Upper lobe of right lung (tissue), 1 donor: Measurements from ENCODE around the gene SOX18. TPM values are rescaled to one million over a fixed set of nuclear protein-coding genes. Genes with fewer than 3 reads are reported as not detected.

ENCODE experiments used
- ATAC-seq: fragments of 200-7000 bp; cut with Tn5 transposase; one replicate; pipeline ENCODE4 v1.9.1; 2020; ENCODE audit warnings: mild to moderate bottlenecking, moderate library complexity
- DNase-seq: peaks from one replicate; pipeline ENCODE4 v3.0.0-alpha.2; 2020
- H3K27ac ChIP-seq: fragments of 200-600 bp; one replicate; pipeline ENCODE4 v1.8.0; 2022
- H3K27me3 ChIP-seq: fragments of 200-600 bp; one replicate; pipeline ENCODE4 v1.8.0; 2022; ENCODE audit warnings: mild to moderate bottlenecking
- H3K36me3 ChIP-seq: fragments of 200-600 bp; one replicate; pipeline ENCODE4 v1.8.0; 2022
- H3K4me1 ChIP-seq: fragments of 200-600 bp; one replicate; pipeline ENCODE4 v1.8.0; 2022
- H3K4me3 ChIP-seq: fragments of 200-600 bp; one replicate; pipeline ENCODE4 v1.8.0; 2022; ENCODE audit warnings: mild to moderate bottlenecking
- H3K9me3 ChIP-seq: fragments of 200-600 bp; one replicate; pipeline ENCODE4 v1.8.0; 2022
- intact Hi-C: fragments of 100-400 bp; cut with DNase I; formaldehyde crosslinking; loops from one replicate; pipeline ENCODE4 v1.11.0; 2022
- total RNA-seq: library from RNA; stranded (reverse); fragmentation: NEBNext Ultra II Directional; extraction: Animal tissue kit (Norgen Biotek cat#: 25700); gene quantifications from one replicate; pipeline ENCODE4 v1.2.1, GENCODE V29; 2021
- TF ChIP-seq, protein P1 (sequence below): fragments of 200-600 bp; IDR thresholded peaks from one replicate; pipeline ENCODE4 v1.8.0; 2022; ENCODE audit warnings: antibody characterized with exemption
- donor health status: DM: no; HTN: yes; CAD: no; lungs with severe emphysema.

Gene SOX18
- total RNA-seq, 1 donor from 2014 or later, result 135 TPM

GRCh38 chr20:64025826-64026412 is 23.5 kb downstream of the SOX18 start:
- no peak for DNase-seq
- Histone ChIP-seq H3K27me3 (no peaks in the 10 kb centered on the region), H3K9me3 (no peaks in the 10 kb centered on the region), H3K36me3 (peaks cover 89% of the 10 kb centered on the region), H3K4me3 (no peak overlapping the region), H3K27ac (no peak overlapping the region), H3K4me1 (no peaks in the 10 kb centered on the region)
- intact Hi-C loops, result no loop called here
- TF ChIP-seq, protein P1, sequence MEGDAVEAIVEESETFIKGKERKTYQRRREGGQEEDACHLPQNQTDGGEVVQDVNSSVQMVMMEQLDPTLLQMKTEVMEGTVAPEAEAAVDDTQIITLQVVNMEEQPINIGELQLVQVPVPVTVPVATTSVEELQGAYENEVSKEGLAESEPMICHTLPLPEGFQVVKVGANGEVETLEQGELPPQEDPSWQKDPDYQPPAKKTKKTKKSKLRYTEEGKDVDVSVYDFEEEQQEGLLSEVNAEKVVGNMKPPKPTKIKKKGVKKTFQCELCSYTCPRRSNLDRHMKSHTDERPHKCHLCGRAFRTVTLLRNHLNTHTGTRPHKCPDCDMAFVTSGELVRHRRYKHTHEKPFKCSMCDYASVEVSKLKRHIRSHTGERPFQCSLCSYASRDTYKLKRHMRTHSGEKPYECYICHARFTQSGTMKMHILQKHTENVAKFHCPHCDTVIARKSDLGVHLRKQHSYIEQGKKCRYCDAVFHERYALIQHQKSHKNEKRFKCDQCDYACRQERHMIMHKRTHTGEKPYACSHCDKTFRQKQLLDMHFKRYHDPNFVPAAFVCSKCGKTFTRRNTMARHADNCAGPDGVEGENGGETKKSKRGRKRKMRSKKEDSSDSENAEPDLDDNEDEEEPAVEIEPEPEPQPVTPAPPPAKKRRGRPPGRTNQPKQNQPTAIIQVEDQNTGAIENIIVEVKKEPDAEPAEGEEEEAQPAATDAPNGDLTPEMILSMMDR, result no peak
- ATAC-seq, result no peak

- ATAC-seq (no peak), DNase-seq (no peak)
- Histone ChIP-seq H3K9me3 (no peaks in the 10 kb centered on the region), H3K27me3 (no peaks in the 10 kb centered on the region), H3K36me3 (peaks cover 82% of the 10 kb centered on the region), H3K4me1 (no peaks in the 10 kb centered on the region), H3K4me3 (no peak overlapping the region), H3K27ac (no peak overlapping the region)
- intact Hi-C loops, result no loop called here
- TF ChIP-seq, protein P1, result no peak
Measured at GRCh38 chr20:64025101-64025825, 24.2 kb downstream of the SOX18 start.

GRCh38 chr20:64024141-64024990 is 25.1 kb downstream of the SOX18 start:
- TF ChIP-seq, protein P1, result no peak
- DNase-seq, result no peak
- no peak for ATAC-seq
- intact Hi-C loops, result no loop called here
- Histone ChIP-seq H3K9me3 (no peaks in the 10 kb centered on the region), H3K27me3 (no peaks in the 10 kb centered on the region), H3K36me3 (peaks cover 77% of the 10 kb centered on the region), H3K4me1 (no peaks in the 10 kb centered on the region), H3K27ac (no peak overlapping the region), H3K4me3 (no peak overlapping the region)

- no peak overlapping the region for H3K27ac ChIP-seq
- intact Hi-C loops, result no loop called here
- DNase-seq (no peak), ATAC-seq (no peak)
- H3K27me3 ChIP-seq, result no peaks in the 10 kb centered on the region
- peaks cover 77% of the 10 kb centered on the region for H3K36me3 ChIP-seq
- no peaks in the 10 kb centered on the region for H3K4me1 ChIP-seq
- no peaks in the 10 kb centered on the region for H3K9me3 ChIP-seq
- no peak overlapping the region for H3K4me3 ChIP-seq
- TF ChIP-seq, protein P1, result no peak
Measured at GRCh38 chr20:64023361-64024140, 25.9 kb downstream of the SOX18 start.

DNA sequence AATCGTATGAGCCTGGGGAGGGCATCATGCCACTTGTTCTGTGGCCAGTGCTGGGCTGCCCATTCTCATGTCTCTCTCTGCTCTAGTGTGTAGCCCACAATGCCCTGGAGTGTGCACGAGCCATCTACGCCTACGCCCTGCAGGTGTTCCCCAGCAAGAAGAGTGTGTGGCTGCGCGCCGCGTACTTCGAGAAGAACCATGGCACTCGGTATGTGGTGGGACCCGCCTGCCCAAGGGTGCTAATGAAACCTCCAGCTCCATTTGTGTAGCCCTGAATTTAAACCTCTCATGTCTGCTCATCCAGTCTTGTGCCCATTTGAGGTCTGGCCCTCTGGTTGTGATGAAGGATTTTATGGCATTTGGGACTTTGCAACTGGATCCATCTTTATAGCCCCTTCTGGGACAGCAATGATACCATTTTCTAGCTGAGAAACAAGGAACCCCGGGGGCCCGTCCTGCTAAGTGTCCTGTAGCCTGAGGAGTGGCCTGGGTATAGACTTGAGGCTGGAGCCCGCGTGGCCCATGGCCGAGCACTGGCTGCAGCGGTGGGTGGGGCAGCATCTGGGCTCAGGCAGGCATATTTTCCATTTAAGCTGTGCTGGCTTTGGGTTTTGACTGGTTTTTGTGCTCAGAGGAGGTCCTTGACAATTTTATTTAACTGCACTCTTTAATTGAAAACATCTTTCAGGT is 26.6 kb downstream of the SOX18 start:
- no peaks in the 10 kb centered on the region for H3K27me3 ChIP-seq
- intact Hi-C loops, result no loop called here
- H3K27ac ChIP-seq, result no peak overlapping the region
- H3K4me1 ChIP-seq, result no peaks in the 10 kb centered on the region
- no peak for ATAC-seq
- H3K36me3 ChIP-seq, result peaks cover 77% of the 10 kb centered on the region
- TF ChIP-seq, protein P1, result no peak
- H3K9me3 ChIP-seq, result no peaks in the 10 kb centered on the region
- no peak overlapping the region for H3K4me3 ChIP-seq
- DNase-seq, result no peak
